Hippocampal formation (tissue), 2 donors: ENCODE results near the gene PCDHA3.
A peak's percentile ranks its signal among the peaks of the same experiment; 100 is the strongest.
"Not testable (repeated sequence)": the region's sequence is repeated elsewhere in the genome, so short reads cannot be mapped to it uniquely, and the experiment has no call there.

ENCODE experiments used
- DNase-seq, 2 donors: peaks; one replicate each; lab custom pipeline; 2025; lab: John Stamatoyannopoulos, UW

Gene PCDHA3

GRCh38 chr5:140800816-140801493, at the start of gene PCDHA3:
Gene PCDHA3, plus strand, starts transcription at chr5:140801057.
- peak in 1 of 2 donors; percentile 42 for DNase-seq

GRCh38 chr5:140753561-140753960, 47.3 kb upstream of the PCDHA3 start:
- no peak for DNase-seq

GRCh38 chr5:140764177-140764973, 36.5 kb upstream of the PCDHA3 start:
- no peak for DNase-seq

GRCh38 chr5:140767444-140767843, 33.4 kb upstream of the PCDHA3 start:
- no peak for DNase-seq

GRCh38 chr5:140780512-140780911, 20.3 kb upstream of the PCDHA3 start:
- no peak for DNase-seq

GRCh38 chr5:140785905-140786686, 14.8 kb upstream of the PCDHA3 start, which contains the start of gene PCDHA1:
Gene PCDHA1, plus strand, starts transcription at chr5:140786140.
- no peak for DNase-seq

- not testable (repeated sequence) for DNase-seq
Measured at GRCh38 chr5:140787422-140787821, 13.4 kb upstream of the PCDHA3 start.

GRCh38 chr5:140787849-140788504, 12.9 kb upstream of the PCDHA3 start:
- not testable (repeated sequence) for DNase-seq

GRCh38 chr5:140791089-140791488, 9.8 kb upstream of the PCDHA3 start:
- no peak for DNase-seq

- DNase-seq, result peak in 1 of 2 donors; percentile 33
Measured at GRCh38 chr5:140794595-140795258, 6.1 kb upstream of the PCDHA3 start, which contains the start of gene PCDHA2. Gene PCDHA2, plus strand, starts transcription at chr5:140794852.

- no peak for DNase-seq
Measured at GRCh38 chr5:140795259-140795641, 5.6 kb upstream of the PCDHA3 start.

GRCh38 chr5:140796072-140796717, 4.7 kb upstream of the PCDHA3 start:
- not testable (repeated sequence) for DNase-seq

GRCh38 chr5:140796718-140797095, 4.2 kb upstream of the PCDHA3 start:
- no peak for DNase-seq

GRCh38 chr5:140801494-140801841, 611 bp downstream of the PCDHA3 start:
- DNase-seq, result peak in 1 of 2 donors; percentile 12

GRCh38 chr5:140802381-140802780, 1.5 kb downstream of the PCDHA3 start:
- DNase-seq, result not testable (repeated sequence)

GRCh38 chr5:140802781-140803271, 2.0 kb downstream of the PCDHA3 start:
- DNase-seq, result no peak

- peak; percentile 31 to 38 for DNase-seq
Measured at GRCh38 chr5:140806834-140807775, 6.2 kb downstream of the PCDHA3 start, which contains the start of gene PCDHA4. Gene PCDHA4, plus strand, starts transcription at chr5:140807068.

- DNase-seq, result not testable (repeated sequence)
Measured at GRCh38 chr5:140808241-140808888, 7.5 kb downstream of the PCDHA3 start.

GRCh38 chr5:140808889-140809291, 8.0 kb downstream of the PCDHA3 start:
- no peak for DNase-seq
